T-cell (primary cell): ENCODE results near the gene AP1S3. TPM values are rescaled to one million over a fixed set of nuclear protein-coding genes. Genes with fewer than 3 reads are reported as not detected.

Experiments used
- ATAC-seq, 4 experiments: fragments of 200-7000 bp in 3 of 4; fragments of 150-1000 bp in 1 of 4; cut with Tn5 transposase; replicated peaks in 1 of 4; 1 replicate in 3 of 4; 2 replicates in 1 of 4; pipeline ENCODE4 v1.10.0; 2021; ENCODE audit warnings: moderate library complexity in 3 of 4, mild to moderate bottlenecking in 2 of 4, moderate number of reproducible peaks in 1 of 4
- CTCF ChIA-PET, 2 donors: fragments of 300-600 bp; sonication (Branson Sonifier 250); formaldehyde crosslinking; loops; one replicate each; lab custom pipeline; 2022; ENCODE audit warnings: antibody characterized with exemption in 2 of 2; lab: Charles Lee
- POLR2A ChIA-PET, 2 donors: fragments of 300-600 bp; sonication (Branson Sonifier 250); formaldehyde crosslinking; loops; one replicate each; lab custom pipeline; 2022; ENCODE audit warnings: antibody characterized with exemption in 2 of 2; lab: Charles Lee
- DNase-seq, 35 experiments: peaks; one replicate each; pipeline versions ENCODE4 v3.0.0 to v3.0.0-alpha.2; 2013 to 2023
- H3K27ac ChIP-seq: one replicate; pipeline ENCODE4 v1.5.1; 2013; ENCODE audit warnings: low read length
- H3K27me3 ChIP-seq, 2 experiments: replicated peaks in 1 of 2; 1 replicate in 1 of 2; 2 replicates in 1 of 2; pipeline versions ENCODE4 v1.6.1 to v1.7.0; 2013; ENCODE audit warnings: low read length in 1 of 2, mixed read lengths in 1 of 2; ENCODE audit not compliant: control insufficient read depth in 2 of 2, insufficient read depth in 2 of 2; ENCODE audit errors: extremely low read depth in 1 of 2
- H3K36me3 ChIP-seq, 2 donors: 1 replicate in 1 of 2; 2 replicates in 1 of 2; pipeline versions ENCODE4 v1.6.1 to v1.7.0; 2013; ENCODE audit warnings: low read length in 1 of 2; ENCODE audit not compliant: control insufficient read depth in 2 of 2, insufficient read depth in 1 of 2; ENCODE audit errors: extremely low read depth in 1 of 2
- H3K4me1 ChIP-seq, 2 experiments: 1 replicate in 1 of 2; 2 replicates in 1 of 2; pipeline versions ENCODE4 v1.6.1 to v1.7.0; 2013; ENCODE audit warnings: low read length in 2 of 2, mixed read lengths in 1 of 2; ENCODE audit not compliant: insufficient read depth in 2 of 2, control insufficient read depth in 1 of 2; ENCODE audit errors: extremely low read depth in 1 of 2
- H3K4me3 ChIP-seq, 2 donors: 1 replicate in 1 of 2; 2 replicates in 1 of 2; pipeline versions ENCODE4 v1.5.1 to v1.7.0; 2013; ENCODE audit warnings: mild to moderate bottlenecking in 2 of 2, low read length in 1 of 2, moderate library complexity in 1 of 2; ENCODE audit not compliant: control insufficient read depth in 1 of 2; ENCODE audit errors: extremely low read depth in 1 of 2
- H3K9me3 ChIP-seq: 2 replicates; pipeline ENCODE4 v1.7.0; 2013
- H3K27ac Mint-ChIP-seq, 2 donors: one replicate each; pipeline ENCODE4 v1.8.0; 2020 to 2021; ENCODE audit warnings: mild to moderate bottlenecking in 2 of 2, mixed read lengths in 2 of 2
- H3K27me3 Mint-ChIP-seq, 2 donors: one replicate each; pipeline ENCODE4 v1.8.0; 2021 to 2022; ENCODE audit warnings: mixed read lengths in 2 of 2
- H3K36me3 Mint-ChIP-seq: one replicate; pipeline ENCODE4 v1.8.0; 2021; ENCODE audit warnings: mixed read lengths
- H3K4me1 Mint-ChIP-seq, 3 donors: one replicate each; pipeline ENCODE4 v1.8.0; 2020 to 2022; ENCODE audit warnings: mixed read lengths in 3 of 3, mild to moderate bottlenecking in 1 of 3
- H3K4me3 Mint-ChIP-seq, 3 donors: one replicate each; pipeline ENCODE4 v1.8.0; 2020 to 2022; ENCODE audit warnings: mild to moderate bottlenecking in 3 of 3, mixed read lengths in 3 of 3, moderate library complexity in 3 of 3
- H3K9me3 Mint-ChIP-seq, 3 donors: one replicate each; pipeline ENCODE4 v1.8.0; 2020 to 2022; ENCODE audit warnings: mixed read lengths in 3 of 3
- WGBS: methylation state at CpG from one replicate; pipeline ENCODE4 v1.1.5; 2013; ENCODE audit warnings: missing lambda C conversion rate; ENCODE audit not compliant: insufficient coverage; 5-methylcytosine and 5-hydroxymethylcytosine counted together
- total RNA-seq, 35 experiments: library from RNA in 6 of 35; stranded (reverse) in 6 of 35; fragments of 120-200 nt in 1 of 35; gene quantifications; one replicate each; pipeline versions ENCODE4 v1.2.1 to v1.2.4 and lab custom pipeline; 2013 to 2026

Gene AP1S3
- total RNA-seq, 5 donors from 2014 or later (not counting 1 experiment from before 2014, with no cell fraction given), result 1.4 to 2.9 (median 1.8) TPM

DNA sequence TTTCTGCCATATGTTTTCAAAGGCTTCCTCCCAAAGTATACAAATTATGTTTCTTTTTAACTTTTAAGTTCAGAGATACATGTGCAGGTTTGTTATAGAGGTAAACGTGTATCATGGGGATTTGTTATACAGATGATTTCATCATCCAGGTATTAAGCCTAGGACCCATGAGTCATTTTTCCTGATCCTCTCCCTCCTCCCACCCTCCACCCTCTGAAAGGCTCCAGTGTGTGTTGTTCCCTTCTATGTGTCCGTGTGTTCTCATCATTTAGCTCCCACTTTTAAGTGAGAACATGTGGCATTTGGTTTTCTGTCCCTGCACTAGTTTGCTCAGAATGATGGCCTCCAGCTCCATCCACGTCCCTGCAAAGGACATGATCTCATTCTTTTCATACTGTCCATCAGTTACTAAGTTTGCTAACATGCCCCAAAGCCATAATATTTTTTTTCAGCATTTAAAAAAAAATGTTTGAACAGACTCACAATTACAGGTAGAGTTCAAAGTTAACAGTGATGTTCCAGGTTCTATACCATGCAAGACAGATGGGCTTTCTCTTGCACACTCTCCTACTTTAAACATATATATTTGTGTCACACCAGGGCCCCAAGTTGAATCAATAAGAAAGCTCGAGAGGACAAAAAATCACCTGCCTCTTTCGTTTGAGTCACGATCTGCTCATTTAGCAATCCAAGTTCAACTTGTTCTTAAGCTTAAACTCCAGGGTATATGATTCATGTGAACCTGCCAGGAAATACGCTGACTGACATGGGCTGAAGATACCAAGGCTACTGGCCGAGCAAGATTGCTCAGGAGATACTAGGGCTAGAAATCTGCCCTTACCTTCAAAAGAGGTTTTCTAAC lies 77.6 kb downstream of the AP1S3 start:
- H3K4me1 Mint-ChIP-seq, result peaks cover 9 to 32% (median 18%) of the 10 kb centered on the region in 3 donors
- H3K9me3 ChIP-seq, result no peaks in the 10 kb centered on the region
- H3K36me3 ChIP-seq, result no peaks in the 10 kb centered on the region
- POLR2A ChIA-PET, result interaction anchor here in 1 of 2 donors (0.6 kb wide), 1 partner anchor 13 kb away, joined by 3 read pairs; no protein-coding TSS in a partner anchor
- no peak for ATAC-seq
- no peaks in the 10 kb centered on the region for H3K27me3 ChIP-seq
- peak overlapping the region; percentile 75 for H3K27ac ChIP-seq
- CTCF ChIA-PET, result no interaction called here
- no peaks in the 10 kb centered on the region for H3K27me3 Mint-ChIP-seq
- no peaks in the 10 kb centered on the region for H3K9me3 Mint-ChIP-seq
- H3K4me3 Mint-ChIP-seq, result no peak overlapping the region
- H3K4me1 ChIP-seq, result peaks cover 0 to 19% of the 10 kb centered on the region in 2 experiments
- peaks cover 2% of the 10 kb centered on the region for H3K36me3 Mint-ChIP-seq
- H3K27ac Mint-ChIP-seq, result peak overlapping the region; percentile 71 to 88
- peak in 1 of 35 experiments; percentile 21 for DNase-seq
- H3K4me3 ChIP-seq, result no peak overlapping the region
- 81% methylated on average over 5 of the region's 8 CpGs for WGBS

DNA sequence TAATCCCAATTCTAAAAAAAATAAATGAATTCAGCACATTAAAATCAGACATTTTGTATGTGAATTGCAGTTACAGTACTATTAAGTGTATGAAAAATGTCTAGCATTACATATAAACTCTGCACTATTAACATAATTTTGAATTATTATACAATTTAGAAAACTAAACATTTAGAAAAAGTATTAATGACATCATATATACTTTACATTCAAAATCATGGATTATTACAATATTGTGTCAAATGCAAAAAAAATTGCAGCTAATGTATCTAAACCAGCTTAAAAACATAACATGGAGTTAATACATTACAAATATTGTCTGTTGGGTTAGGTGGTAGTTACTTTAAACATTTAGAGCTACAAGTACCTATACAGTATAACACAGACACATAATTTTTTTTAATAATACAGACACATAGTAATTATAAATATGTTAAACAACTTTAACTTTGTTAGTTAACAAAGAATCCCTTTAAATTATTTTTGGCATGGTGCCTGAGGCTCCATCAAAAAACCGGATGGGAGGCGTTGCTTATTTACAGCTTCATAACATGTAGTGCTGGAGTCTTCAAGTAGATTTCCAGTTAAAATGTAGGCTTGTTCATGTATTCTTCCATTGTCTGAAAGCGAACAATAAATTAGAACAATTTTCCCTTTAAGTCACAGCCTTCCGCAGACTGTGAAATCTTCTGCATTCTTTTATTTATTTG lies 79.1 kb downstream of the AP1S3 start:
- DNase-seq (no peak), ATAC-seq (no peak)
- no peak overlapping the region for H3K27ac Mint-ChIP-seq
- ChIA-PET POLR2A (no interaction called here), CTCF (no interaction called here)
- H3K36me3 ChIP-seq, result no peaks in the 10 kb centered on the region
- H3K4me1 Mint-ChIP-seq, result peaks cover 9 to 32% (median 18%) of the 10 kb centered on the region in 3 donors
- no CpG with 5 or more reads among the region's 4 CpGs for WGBS
- no peaks in the 10 kb centered on the region for H3K27me3 Mint-ChIP-seq
- H3K36me3 Mint-ChIP-seq, result peaks cover 2% of the 10 kb centered on the region
- H3K4me3 ChIP-seq, result no peak overlapping the region
- H3K4me3 Mint-ChIP-seq, result no peak overlapping the region
- no peaks in the 10 kb centered on the region for H3K9me3 Mint-ChIP-seq
- H3K27ac ChIP-seq, result no peak overlapping the region
- no peaks in the 10 kb centered on the region for H3K27me3 ChIP-seq
- no peaks in the 10 kb centered on the region for H3K9me3 ChIP-seq
- peaks cover 0 to 19% of the 10 kb centered on the region in 2 experiments for H3K4me1 ChIP-seq

DNA sequence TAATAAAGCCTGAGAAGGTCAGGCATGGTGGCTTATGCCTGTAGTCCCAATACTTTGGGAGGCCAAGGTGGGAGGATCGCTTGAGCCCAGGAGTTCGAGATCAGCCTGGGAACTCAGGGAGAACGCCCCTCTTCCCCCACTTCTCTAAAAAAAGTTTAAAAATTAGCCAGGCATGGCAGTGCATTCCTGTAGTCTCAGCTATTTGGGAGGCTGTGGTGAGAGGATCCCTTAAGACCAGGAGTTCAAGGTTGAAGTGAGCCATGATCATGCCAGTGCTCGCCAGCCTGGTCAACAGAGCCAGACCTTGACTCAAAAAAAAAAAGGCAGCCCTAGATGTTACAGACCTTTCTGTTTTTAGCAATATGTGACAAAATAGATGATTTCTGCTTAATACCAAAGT lies 83.4 kb downstream of the AP1S3 start:
- no peak overlapping the region for H3K27ac Mint-ChIP-seq
- Histone ChIP-seq H3K4me1 (no peaks in the 10 kb centered on the region), H3K27me3 (peaks cover 0 to 8% of the 10 kb centered on the region in 2 experiments), H3K4me3 (no peak overlapping the region), H3K36me3 (no peaks in the 10 kb centered on the region), H3K9me3 (no peaks in the 10 kb centered on the region), H3K27ac (no peak overlapping the region)
- DNase-seq (no peak), ATAC-seq (no peak)
- no CpG with 5 or more reads among the region's 4 CpGs for WGBS
- H3K4me3 Mint-ChIP-seq, result no peak overlapping the region
- peaks cover 0 to 1% (median 0%) of the 10 kb centered on the region in 3 donors for H3K4me1 Mint-ChIP-seq
- peaks cover 8 to 16% of the 10 kb centered on the region in 2 donors for H3K27me3 Mint-ChIP-seq
- H3K36me3 Mint-ChIP-seq, result peaks cover 2% of the 10 kb centered on the region
- no peaks in the 10 kb centered on the region for H3K9me3 Mint-ChIP-seq
- ChIA-PET POLR2A (no interaction called here), CTCF (interaction anchor here in 1 of 2 donors (0.7 kb wide), 1 partner anchor 21 kb away, joined by 3 read pairs; no protein-coding TSS in a partner anchor)

DNA sequence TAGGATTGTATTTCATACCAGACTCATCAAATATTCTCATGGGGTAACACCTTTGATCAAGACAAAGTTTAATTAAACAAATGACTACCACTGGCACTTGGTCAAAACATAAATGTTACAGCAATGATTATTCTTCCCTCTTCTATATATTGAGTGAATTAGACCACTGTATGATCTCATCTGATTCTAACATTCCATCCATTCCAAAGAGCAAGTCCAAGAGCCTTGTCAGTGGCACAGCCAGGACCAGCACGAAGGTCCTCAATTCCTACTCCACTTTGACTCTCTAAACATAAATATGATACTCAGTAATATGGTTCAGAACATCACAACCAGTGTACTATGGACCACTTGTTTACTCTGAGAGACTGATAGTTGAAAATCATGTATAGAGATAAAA lies 86.4 kb downstream of the AP1S3 start:
- no peak for DNase-seq
- Histone ChIP-seq H3K36me3 (no peaks in the 10 kb centered on the region), H3K27me3 (peaks cover 0 to 8% of the 10 kb centered on the region in 2 experiments), H3K4me3 (no peak overlapping the region), H3K4me1 (no peaks in the 10 kb centered on the region), H3K9me3 (no peaks in the 10 kb centered on the region), H3K27ac (no peak overlapping the region)
- ATAC-seq, result no peak
- Mint-ChIP-seq H3K27ac (no peak overlapping the region), H3K4me3 (no peak overlapping the region), H3K27me3 (peaks cover 11 to 23% of the 10 kb centered on the region in 2 donors), H3K36me3 (no peaks in the 10 kb centered on the region), H3K9me3 (no peaks in the 10 kb centered on the region), H3K4me1 (no peaks in the 10 kb centered on the region)
- CTCF ChIA-PET, result no interaction called here
- no CpG with 5 or more reads among the region's 1 CpG for WGBS
- POLR2A ChIA-PET, result no interaction called here

DNA sequence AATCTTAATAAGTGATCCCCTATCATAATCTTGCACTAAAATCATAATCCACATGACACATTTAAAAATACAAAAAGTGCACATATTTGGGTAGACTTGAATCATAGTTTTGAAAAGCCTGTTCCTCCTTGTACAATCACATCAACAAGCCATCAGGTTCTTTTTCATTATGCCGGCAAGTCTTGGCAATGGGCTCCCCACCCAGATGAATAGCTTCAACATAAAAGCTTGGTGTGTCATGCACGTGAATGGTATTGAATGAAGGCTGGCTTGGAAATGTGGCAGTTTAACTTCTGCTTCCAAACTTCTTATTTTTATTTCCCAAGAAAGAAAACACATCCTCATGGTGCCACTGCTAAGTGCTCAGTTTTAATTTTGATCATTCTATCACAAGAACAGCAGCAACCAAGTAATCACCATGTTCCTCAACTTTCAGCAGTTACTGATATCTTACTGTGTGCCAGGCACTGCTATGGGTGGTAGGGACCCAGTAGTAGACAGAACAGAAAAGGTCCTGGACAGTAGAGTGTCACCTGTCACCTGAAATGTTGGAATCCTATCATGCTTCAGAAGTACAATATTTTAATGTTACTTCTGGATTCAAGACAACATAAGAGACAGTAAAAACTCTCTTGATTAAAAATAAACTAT lies 89.9 kb downstream of the AP1S3 start:
- ChIA-PET CTCF (no interaction called here), POLR2A (no interaction called here)
- Histone ChIP-seq H3K27ac (no peak overlapping the region), H3K4me1 (no peaks in the 10 kb centered on the region), H3K9me3 (no peaks in the 10 kb centered on the region), H3K36me3 (no peaks in the 10 kb centered on the region), H3K27me3 (peaks cover 0 to 17% of the 10 kb centered on the region in 2 experiments), H3K4me3 (no peak overlapping the region)
- DNase-seq (no peak), ATAC-seq (no peak)
- Mint-ChIP-seq H3K4me3 (no peak overlapping the region), H3K4me1 (no peaks in the 10 kb centered on the region), H3K36me3 (no peaks in the 10 kb centered on the region), H3K9me3 (no peaks in the 10 kb centered on the region), H3K27ac (no peak overlapping the region), H3K27me3 (peaks cover 22 to 28% of the 10 kb centered on the region in 2 donors)
- WGBS, result no CpG with 5 or more reads among the region's 2 CpGs

DNA sequence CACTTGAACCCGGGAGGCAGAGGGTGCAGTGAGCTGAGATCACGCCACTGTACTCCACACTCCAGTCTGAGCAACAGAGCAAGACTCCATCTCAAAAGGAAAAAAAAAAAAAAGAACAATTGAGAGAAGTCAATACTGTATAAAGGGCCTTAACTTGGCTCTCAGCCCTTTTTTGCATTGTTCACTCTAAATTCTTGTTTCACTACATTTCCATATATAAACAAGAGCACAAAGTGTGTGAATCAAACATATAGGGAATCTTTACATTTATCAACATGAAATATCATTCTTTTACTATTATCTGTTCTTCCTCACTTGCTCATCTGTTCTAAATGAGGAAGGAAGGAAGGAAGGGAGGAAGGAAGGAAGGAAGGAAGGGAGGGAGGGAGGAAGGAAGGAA lies 90.8 kb downstream of the AP1S3 start:
- Mint-ChIP-seq H3K36me3 (no peaks in the 10 kb centered on the region), H3K4me3 (no peak overlapping the region), H3K4me1 (no peaks in the 10 kb centered on the region), H3K9me3 (no peaks in the 10 kb centered on the region), H3K27ac (no peak overlapping the region), H3K27me3 (peaks cover 26 to 28% of the 10 kb centered on the region in 2 donors)
- Histone ChIP-seq H3K27me3 (peaks cover 0 to 16% of the 10 kb centered on the region in 2 experiments), H3K4me3 (no peak overlapping the region), H3K36me3 (no peaks in the 10 kb centered on the region), H3K27ac (no peak overlapping the region), H3K9me3 (no peaks in the 10 kb centered on the region), H3K4me1 (no peaks in the 10 kb centered on the region)
- DNase-seq (no peak), ATAC-seq (no peak)
- CTCF ChIA-PET, result no interaction called here
- WGBS, result no CpG with 5 or more reads among the region's 2 CpGs
- POLR2A ChIA-PET, result no interaction called here
